PC-3 (cell line): ENCODE measurements around the gene HOGA1.
A peak's percentile ranks its signal among the peaks of the same experiment; 100 is the strongest.

Source experiments
- EZH2 ChIP-seq: fragments of 300-600 bp; sonication (generic); IDR thresholded peaks from one replicate; pipeline ENCODE4 v1.6.1; 2017; ENCODE audit warnings: antibody characterized with exemption, mild to moderate bottlenecking, low read length; ENCODE audit not compliant: unreplicated experiment
- EZH2phosphoT487 ChIP-seq: fragments of 300-600 bp; sonication (generic); IDR thresholded peaks from 2 replicates; pipeline ENCODE4 v1.6.1; 2018; ENCODE audit warnings: mild to moderate bottlenecking, antibody characterized with exemption, low read length, borderline replicate concordance
- TF ChIP-seq, protein P1 (sequence below): fragments of 300-600 bp; sonication (generic); conservative IDR thresholded peaks from 2 replicates; pipeline ENCODE4 v1.5.1; 2017; ENCODE audit warnings: antibody characterized with exemption, low read depth, mild to moderate bottlenecking, low read length

GRCh38 chr10:97534746-97535367, 49.3 kb upstream of the HOGA1 start:
- TF ChIP-seq, protein P1, sequence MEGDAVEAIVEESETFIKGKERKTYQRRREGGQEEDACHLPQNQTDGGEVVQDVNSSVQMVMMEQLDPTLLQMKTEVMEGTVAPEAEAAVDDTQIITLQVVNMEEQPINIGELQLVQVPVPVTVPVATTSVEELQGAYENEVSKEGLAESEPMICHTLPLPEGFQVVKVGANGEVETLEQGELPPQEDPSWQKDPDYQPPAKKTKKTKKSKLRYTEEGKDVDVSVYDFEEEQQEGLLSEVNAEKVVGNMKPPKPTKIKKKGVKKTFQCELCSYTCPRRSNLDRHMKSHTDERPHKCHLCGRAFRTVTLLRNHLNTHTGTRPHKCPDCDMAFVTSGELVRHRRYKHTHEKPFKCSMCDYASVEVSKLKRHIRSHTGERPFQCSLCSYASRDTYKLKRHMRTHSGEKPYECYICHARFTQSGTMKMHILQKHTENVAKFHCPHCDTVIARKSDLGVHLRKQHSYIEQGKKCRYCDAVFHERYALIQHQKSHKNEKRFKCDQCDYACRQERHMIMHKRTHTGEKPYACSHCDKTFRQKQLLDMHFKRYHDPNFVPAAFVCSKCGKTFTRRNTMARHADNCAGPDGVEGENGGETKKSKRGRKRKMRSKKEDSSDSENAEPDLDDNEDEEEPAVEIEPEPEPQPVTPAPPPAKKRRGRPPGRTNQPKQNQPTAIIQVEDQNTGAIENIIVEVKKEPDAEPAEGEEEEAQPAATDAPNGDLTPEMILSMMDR: peak; percentile 74
- TF ChIP-seq EZH2 (no peak), EZH2phosphoT487 (no peak)
